Type B pancreatic cell (in vitro differentiated cells): Measurements from ENCODE around the gene KITLG. TPM values are rescaled to one million over a fixed set of nuclear protein-coding genes. Genes with fewer than 3 reads are reported as not detected.
"Not testable (repeated sequence)": the region's sequence is repeated elsewhere in the genome, so short reads cannot be mapped to it uniquely, and the experiment has no call there.

Experiments
- DNase-seq: peaks from one replicate; pipeline ENCODE4 v3.0.0; 2021; ENCODE audit warnings: mixed read lengths; ENCODE audit not compliant: unreplicated experiment; ENCODE audit errors: extremely low spot score
- H3K27ac Mint-ChIP-seq: 2 replicates; pipeline ENCODE4 v1.8.0; 2021; ENCODE audit warnings: mild to moderate bottlenecking, mixed read lengths
- H3K27me3 Mint-ChIP-seq: 2 replicates; pipeline ENCODE4 v1.8.0; 2021; ENCODE audit warnings: mixed read lengths
- H3K36me3 Mint-ChIP-seq: 2 replicates; pipeline ENCODE4 v1.8.0; 2021; ENCODE audit warnings: mixed read lengths
- H3K4me1 Mint-ChIP-seq: one replicate; pipeline ENCODE4 v1.8.0; 2021; ENCODE audit warnings: mixed read lengths; ENCODE audit not compliant: unreplicated experiment
- H3K4me3 Mint-ChIP-seq: 2 replicates; pipeline ENCODE4 v1.8.0; 2021; ENCODE audit warnings: mild to moderate bottlenecking, mixed read lengths
- H3K9me3 Mint-ChIP-seq: 2 replicates; pipeline ENCODE4 v1.8.0; 2021; ENCODE audit warnings: mixed read lengths
- CTCF ChIP-seq: fragments of 200-600 bp; sonication (generic); conservative IDR thresholded peaks from 2 replicates; pipeline ENCODE4 v1.5.0; 2021; ENCODE audit warnings: antibody characterized with exemption, mild to moderate bottlenecking
- total RNA-seq: library from RNA; stranded (reverse); gene quantifications from 2 replicates; pipeline ENCODE4 v1.2.1, GENCODE V29; 2021; ENCODE audit warnings: low replicate concordance

Gene KITLG
- total RNA-seq, 1 donor from 2014 or later, result 35.6 TPM

- Mint-ChIP-seq H3K4me1 (no peaks in the 10 kb centered on the region), H3K9me3 (no peaks in the 10 kb centered on the region), H3K4me3 (no peak overlapping the region), H3K27ac (no peak overlapping the region), H3K36me3 (no peaks in the 10 kb centered on the region), H3K27me3 (no peaks in the 10 kb centered on the region)
- no peak for TF ChIP-seq CTCF
- no peak for DNase-seq
Measured at GRCh38 chr12:88472248-88472647, 108.0 kb downstream of the KITLG start.

DNA sequence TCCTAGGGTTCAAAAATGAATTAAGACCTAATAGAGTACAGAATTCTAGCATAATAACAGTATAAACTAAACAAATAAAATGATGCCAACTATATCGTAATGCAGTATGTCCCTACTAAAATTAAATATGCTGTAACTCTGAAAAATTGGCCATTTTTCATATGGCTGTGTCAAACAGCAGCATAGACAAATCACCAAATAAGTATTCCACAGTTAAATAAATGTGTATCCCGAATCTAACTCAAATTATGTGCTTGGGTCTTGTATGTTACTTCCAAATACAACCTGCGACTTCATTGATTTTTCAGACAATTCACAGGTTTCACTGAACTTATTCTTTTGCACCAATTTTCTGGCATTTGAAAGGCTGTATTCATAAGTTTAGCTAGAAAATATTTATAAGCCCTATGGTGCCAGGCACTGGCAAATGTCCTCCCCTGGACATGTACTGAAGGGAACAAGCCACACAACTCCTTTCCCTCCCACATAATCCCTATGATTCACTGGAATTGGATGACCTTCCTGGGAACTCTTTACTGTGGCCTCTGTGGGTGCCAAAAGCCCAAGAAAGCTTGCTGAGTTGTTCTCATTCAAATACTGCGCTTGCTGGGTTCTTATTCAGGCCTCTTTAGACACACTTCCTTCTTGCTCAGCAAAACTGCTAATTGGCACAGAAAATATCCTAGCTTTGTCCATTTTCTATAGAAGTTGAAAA is 108.8 kb downstream of the KITLG start:
- no peaks in the 10 kb centered on the region for H3K9me3 Mint-ChIP-seq
- H3K27ac Mint-ChIP-seq, result no peak overlapping the region
- H3K4me1 Mint-ChIP-seq, result no peaks in the 10 kb centered on the region
- H3K36me3 Mint-ChIP-seq, result no peaks in the 10 kb centered on the region
- no peaks in the 10 kb centered on the region for H3K27me3 Mint-ChIP-seq
- no peak for DNase-seq
- no peak for TF ChIP-seq CTCF
- no peak overlapping the region for H3K4me3 Mint-ChIP-seq

GRCh38 chr12:88469154-88469553 is 111.1 kb downstream of the KITLG start:
- H3K4me1 Mint-ChIP-seq, result no peaks in the 10 kb centered on the region
- DNase-seq, result no peak
- TF ChIP-seq CTCF, result no peak
- no peaks in the 10 kb centered on the region for H3K27me3 Mint-ChIP-seq
- H3K36me3 Mint-ChIP-seq, result no peaks in the 10 kb centered on the region
- no peak overlapping the region for H3K4me3 Mint-ChIP-seq
- H3K9me3 Mint-ChIP-seq, result no peaks in the 10 kb centered on the region
- no peak overlapping the region for H3K27ac Mint-ChIP-seq

DNA sequence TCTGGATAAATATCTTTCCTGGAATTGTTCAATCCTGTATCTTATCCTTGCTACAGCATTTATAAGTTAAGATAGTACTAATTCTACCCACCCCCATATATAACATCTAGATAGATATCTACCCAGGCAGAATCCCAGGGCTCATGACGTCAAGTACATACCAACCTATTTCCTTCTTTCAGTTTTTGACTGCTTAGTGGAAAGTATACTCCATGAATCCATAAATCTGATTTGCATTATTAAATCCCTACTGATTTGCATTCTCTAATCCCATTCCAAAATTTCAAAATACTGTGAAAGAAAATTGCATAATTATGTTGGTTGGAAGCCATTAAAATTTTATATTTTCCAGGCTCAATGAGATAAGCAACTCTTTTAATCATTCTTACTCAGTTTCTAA is 111.7 kb downstream of the KITLG start:
- no peaks in the 10 kb centered on the region for H3K27me3 Mint-ChIP-seq
- H3K36me3 Mint-ChIP-seq, result no peaks in the 10 kb centered on the region
- no peaks in the 10 kb centered on the region for H3K4me1 Mint-ChIP-seq
- H3K27ac Mint-ChIP-seq, result no peak overlapping the region
- H3K9me3 Mint-ChIP-seq, result no peaks in the 10 kb centered on the region
- H3K4me3 Mint-ChIP-seq, result no peak overlapping the region
- no peak for DNase-seq
- no peak for TF ChIP-seq CTCF

- H3K27ac Mint-ChIP-seq, H3K4me1 Mint-ChIP-seq, H3K9me3 Mint-ChIP-seq, H3K36me3 Mint-ChIP-seq, H3K27me3 Mint-ChIP-seq, DNase-seq, H3K4me3 Mint-ChIP-seq: not testable (repeated sequence)
Measured at GRCh38 chr12:88466708-88467107, 113.6 kb downstream of the KITLG start.

GRCh38 chr12:88458327-88458726 is 121.9 kb downstream of the KITLG start:
- TF ChIP-seq CTCF, result no peak
- no peak for DNase-seq
- no peak overlapping the region for H3K27ac Mint-ChIP-seq
- H3K4me1 Mint-ChIP-seq, result no peaks in the 10 kb centered on the region
- no peaks in the 10 kb centered on the region for H3K36me3 Mint-ChIP-seq
- H3K27me3 Mint-ChIP-seq, result no peaks in the 10 kb centered on the region
- H3K9me3 Mint-ChIP-seq, result peaks cover 4% of the 10 kb centered on the region
- H3K4me3 Mint-ChIP-seq, result no peak overlapping the region
